PC-9 (cell line): ENCODE measurements around the gene RNF41.

ENCODE experiments used
- EZH2 ChIP-seq: fragments of 200-600 bp; sonication (generic); IDR thresholded peaks from 2 replicates; pipeline ENCODE4 v1.8.0; 2017; ENCODE audit warnings: antibody characterized with exemption, low read depth
- TF ChIP-seq, protein P1 (sequence below): fragments of 200-600 bp; sonication (generic); conservative IDR thresholded peaks from 2 replicates; pipeline ENCODE4 v1.6.1; 2017; ENCODE audit warnings: mixed run types, antibody characterized with exemption, mild to moderate bottlenecking, moderate library complexity

DNA sequence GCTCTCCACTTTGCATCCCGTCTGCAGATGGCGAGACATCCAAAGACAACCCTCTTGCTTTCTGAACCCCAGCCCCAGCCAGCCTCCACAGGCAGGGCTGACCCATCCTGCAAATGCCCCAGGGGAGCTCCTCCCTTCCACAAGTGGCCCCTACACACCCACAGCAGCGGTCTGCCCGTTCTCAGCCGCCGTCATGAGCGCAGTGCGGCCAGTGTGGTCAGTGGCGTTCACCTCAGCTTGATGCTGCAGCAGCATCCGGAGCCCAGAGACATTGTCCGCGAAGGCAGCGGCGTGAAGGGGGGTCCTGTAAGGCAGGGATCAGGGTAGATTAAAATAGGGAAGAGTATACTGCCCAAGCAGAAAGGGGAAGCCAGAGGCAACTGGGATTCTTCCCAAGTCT lies 22.8 kb upstream of the RNF41 start:
- TF ChIP-seq, protein P1, sequence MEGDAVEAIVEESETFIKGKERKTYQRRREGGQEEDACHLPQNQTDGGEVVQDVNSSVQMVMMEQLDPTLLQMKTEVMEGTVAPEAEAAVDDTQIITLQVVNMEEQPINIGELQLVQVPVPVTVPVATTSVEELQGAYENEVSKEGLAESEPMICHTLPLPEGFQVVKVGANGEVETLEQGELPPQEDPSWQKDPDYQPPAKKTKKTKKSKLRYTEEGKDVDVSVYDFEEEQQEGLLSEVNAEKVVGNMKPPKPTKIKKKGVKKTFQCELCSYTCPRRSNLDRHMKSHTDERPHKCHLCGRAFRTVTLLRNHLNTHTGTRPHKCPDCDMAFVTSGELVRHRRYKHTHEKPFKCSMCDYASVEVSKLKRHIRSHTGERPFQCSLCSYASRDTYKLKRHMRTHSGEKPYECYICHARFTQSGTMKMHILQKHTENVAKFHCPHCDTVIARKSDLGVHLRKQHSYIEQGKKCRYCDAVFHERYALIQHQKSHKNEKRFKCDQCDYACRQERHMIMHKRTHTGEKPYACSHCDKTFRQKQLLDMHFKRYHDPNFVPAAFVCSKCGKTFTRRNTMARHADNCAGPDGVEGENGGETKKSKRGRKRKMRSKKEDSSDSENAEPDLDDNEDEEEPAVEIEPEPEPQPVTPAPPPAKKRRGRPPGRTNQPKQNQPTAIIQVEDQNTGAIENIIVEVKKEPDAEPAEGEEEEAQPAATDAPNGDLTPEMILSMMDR, result no peak
- no peak for TF ChIP-seq EZH2
